Vagina (tissue), 2 donors: Measurements from ENCODE around the gene HECW1. TPM values are rescaled to one million over a fixed set of nuclear protein-coding genes. Genes with fewer than 3 reads are reported as not detected.

Experiments used
- DNase-seq, 2 donors: peaks; one replicate each; pipeline ENCODE4 v3.0.0-alpha.2; 2017; ENCODE audit errors: extremely low spot score in 2 of 2
- H3K27ac ChIP-seq: fragments of 200-600 bp; sonication (generic); one replicate; pipeline ENCODE4 v1.5.1; 2019
- H3K27me3 ChIP-seq: fragments of 200-600 bp; sonication (generic); one replicate; pipeline ENCODE4 v1.5.1; 2019
- H3K36me3 ChIP-seq, 2 donors: fragments of 200-600 bp; sonication (generic); one replicate each; pipeline ENCODE4 v1.5.1; 2017 to 2019
- H3K4me1 ChIP-seq: fragments of 200-600 bp; sonication (generic); one replicate; pipeline ENCODE4 v1.5.1; 2019
- H3K4me3 ChIP-seq, 2 donors: fragments of 200-600 bp; sonication (generic); 1 replicate in 1 of 2; 2 replicates in 1 of 2; pipeline ENCODE4 v1.5.1; 2016 to 2019
- H3K9me3 ChIP-seq: fragments of 200-600 bp; sonication (generic); one replicate; pipeline ENCODE4 v1.5.1; 2019
- POLR2A ChIP-seq, 2 donors: fragments of 450-650 bp; IDR thresholded peaks; one replicate each; pipeline ENCODE4 v1.6.1; 2017; ENCODE audit warnings: antibody characterized with exemption in 2 of 2, mild to moderate bottlenecking in 2 of 2, moderate library complexity in 2 of 2
- POLR2AphosphoS5 ChIP-seq, 2 donors: sonication (generic); formaldehyde crosslinking; IDR thresholded peaks; one replicate each; pipeline ENCODE4 v1.9.0; 2017; ENCODE audit warnings: antibody characterized with exemption in 2 of 2, mild to moderate bottlenecking in 2 of 2, low read depth in 1 of 2; ENCODE audit not compliant: insufficient read depth in 1 of 2
- intact Hi-C: fragments of 100-400 bp; cut with DNase I; formaldehyde crosslinking; loops from one replicate; pipeline ENCODE4 v1.15.1; 2023
- total RNA-seq: library from RNA; depleted of rRNA; stranded (reverse); fragments of >200 nt; gene quantifications from one replicate; pipeline ENCODE4 v1.2.3, GENCODE V29; 2016
- TF ChIP-seq, protein P1 (sequence below), 3 experiments: fragments of 450-650 bp in 2 of 3; fragments of 200-600 bp in 1 of 3; sonication (generic) in 1 of 3; IDR thresholded peaks; one replicate each; pipeline ENCODE4 v1.5.1; 2017 to 2019; ENCODE audit warnings: antibody characterized with exemption in 3 of 3, mild to moderate bottlenecking in 2 of 3, moderate library complexity in 2 of 3

Gene HECW1
- total RNA-seq, 1 donor from 2014 or later: 2.5 TPM

- Histone ChIP-seq H3K27ac (no peak overlapping the region), H3K4me3 (no peak overlapping the region), H3K27me3 (no peaks in the 10 kb centered on the region), H3K36me3 (no peaks in the 10 kb centered on the region), H3K4me1 (peaks cover 12% of the 10 kb centered on the region), H3K9me3 (no peaks in the 10 kb centered on the region)
- TF ChIP-seq POLR2A (IDR thresholded peaks at IDR 0.05) (no peak), POLR2AphosphoS5 (IDR thresholded peaks at IDR 0.05; ENCODE audit: insufficient read depth in 1 of 2, low read depth in 1 of 2) (no peak)
- TF ChIP-seq, protein P1, sequence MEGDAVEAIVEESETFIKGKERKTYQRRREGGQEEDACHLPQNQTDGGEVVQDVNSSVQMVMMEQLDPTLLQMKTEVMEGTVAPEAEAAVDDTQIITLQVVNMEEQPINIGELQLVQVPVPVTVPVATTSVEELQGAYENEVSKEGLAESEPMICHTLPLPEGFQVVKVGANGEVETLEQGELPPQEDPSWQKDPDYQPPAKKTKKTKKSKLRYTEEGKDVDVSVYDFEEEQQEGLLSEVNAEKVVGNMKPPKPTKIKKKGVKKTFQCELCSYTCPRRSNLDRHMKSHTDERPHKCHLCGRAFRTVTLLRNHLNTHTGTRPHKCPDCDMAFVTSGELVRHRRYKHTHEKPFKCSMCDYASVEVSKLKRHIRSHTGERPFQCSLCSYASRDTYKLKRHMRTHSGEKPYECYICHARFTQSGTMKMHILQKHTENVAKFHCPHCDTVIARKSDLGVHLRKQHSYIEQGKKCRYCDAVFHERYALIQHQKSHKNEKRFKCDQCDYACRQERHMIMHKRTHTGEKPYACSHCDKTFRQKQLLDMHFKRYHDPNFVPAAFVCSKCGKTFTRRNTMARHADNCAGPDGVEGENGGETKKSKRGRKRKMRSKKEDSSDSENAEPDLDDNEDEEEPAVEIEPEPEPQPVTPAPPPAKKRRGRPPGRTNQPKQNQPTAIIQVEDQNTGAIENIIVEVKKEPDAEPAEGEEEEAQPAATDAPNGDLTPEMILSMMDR (IDR thresholded peaks at IDR 0.05): no peak
- intact Hi-C loops: loop anchor here (5.0 kb wide), 1 partner anchor 249 kb away; no protein-coding TSS in a partner anchor
- no peak for DNase-seq
Observed at GRCh38 chr7:43458330-43459018, 346.0 kb downstream of the HECW1 start.

DNA sequence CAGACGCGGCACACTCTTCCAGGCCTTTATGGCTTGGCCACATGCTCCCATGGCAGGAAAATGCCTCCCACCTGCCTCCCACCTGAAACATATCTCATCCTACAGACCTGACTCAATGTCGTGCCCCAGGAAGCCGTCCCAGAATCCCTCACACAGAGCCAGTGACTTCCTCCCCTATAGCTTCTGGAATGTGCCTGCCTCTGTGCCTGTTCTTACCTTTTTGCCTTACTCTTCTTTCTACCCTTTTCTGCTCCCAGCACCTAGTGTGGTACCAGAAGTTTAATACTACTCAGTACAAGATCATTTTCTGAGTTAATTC lies 346.5 kb downstream of the HECW1 start:
- Histone ChIP-seq H3K9me3 (no peaks in the 10 kb centered on the region), H3K4me1 (peaks cover 15% of the 10 kb centered on the region), H3K36me3 (no peaks in the 10 kb centered on the region), H3K4me3 (no peak overlapping the region), H3K27ac (no peak overlapping the region), H3K27me3 (no peaks in the 10 kb centered on the region)
- TF ChIP-seq POLR2A (IDR thresholded peaks at IDR 0.05) (no peak), POLR2AphosphoS5 (IDR thresholded peaks at IDR 0.05; ENCODE audit: insufficient read depth in 1 of 2, low read depth in 1 of 2) (no peak)
- TF ChIP-seq, protein P1 (IDR thresholded peaks at IDR 0.05): no peak
- no peak for DNase-seq
- intact Hi-C loops: loop anchor here (5.0 kb wide), 1 partner anchor 248 kb away; no protein-coding TSS in a partner anchor

DNA sequence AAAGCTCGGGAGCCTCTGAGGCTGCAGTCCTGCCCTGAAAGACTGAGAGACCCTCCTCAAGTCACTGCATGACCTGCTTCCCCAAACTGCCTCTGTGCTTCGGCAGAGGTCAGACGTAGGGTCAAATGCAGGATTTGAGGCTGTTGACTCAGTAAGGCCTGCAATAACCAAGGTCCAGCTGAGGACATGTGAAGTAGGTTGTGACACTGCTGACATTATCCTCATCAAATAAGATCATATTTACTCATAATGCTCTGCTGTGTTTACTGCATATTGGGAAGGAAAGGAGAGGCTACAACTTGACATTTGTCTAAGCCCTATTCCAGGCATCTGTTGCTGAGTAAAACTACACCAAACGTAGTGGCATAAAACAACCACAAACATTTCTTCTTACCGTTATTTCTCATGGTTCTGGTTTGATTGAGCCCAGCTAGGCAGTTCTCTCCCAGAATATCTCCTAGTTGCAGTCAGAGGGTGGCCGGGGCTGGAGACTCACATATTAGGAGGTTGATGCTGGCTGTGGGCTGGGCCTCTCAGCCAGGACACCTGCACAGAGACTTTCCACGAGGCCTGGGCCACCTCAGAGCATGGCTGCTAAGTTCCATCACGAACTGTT lies 348.4 kb downstream of the HECW1 start:
- Histone ChIP-seq H3K4me1 (peaks cover 15% of the 10 kb centered on the region), H3K27ac (no peak overlapping the region), H3K36me3 (no peaks in the 10 kb centered on the region), H3K27me3 (no peaks in the 10 kb centered on the region), H3K9me3 (no peaks in the 10 kb centered on the region), H3K4me3 (no peak overlapping the region)
- intact Hi-C loops: no loop called here
- TF ChIP-seq, protein P1 (IDR thresholded peaks at IDR 0.05): no peak
- no peak for TF ChIP-seq POLR2A (IDR thresholded peaks at IDR 0.05)
- TF ChIP-seq POLR2AphosphoS5 (IDR thresholded peaks at IDR 0.05; ENCODE audit: insufficient read depth in 1 of 2, low read depth in 1 of 2): no peak
- no peak for DNase-seq

DNA sequence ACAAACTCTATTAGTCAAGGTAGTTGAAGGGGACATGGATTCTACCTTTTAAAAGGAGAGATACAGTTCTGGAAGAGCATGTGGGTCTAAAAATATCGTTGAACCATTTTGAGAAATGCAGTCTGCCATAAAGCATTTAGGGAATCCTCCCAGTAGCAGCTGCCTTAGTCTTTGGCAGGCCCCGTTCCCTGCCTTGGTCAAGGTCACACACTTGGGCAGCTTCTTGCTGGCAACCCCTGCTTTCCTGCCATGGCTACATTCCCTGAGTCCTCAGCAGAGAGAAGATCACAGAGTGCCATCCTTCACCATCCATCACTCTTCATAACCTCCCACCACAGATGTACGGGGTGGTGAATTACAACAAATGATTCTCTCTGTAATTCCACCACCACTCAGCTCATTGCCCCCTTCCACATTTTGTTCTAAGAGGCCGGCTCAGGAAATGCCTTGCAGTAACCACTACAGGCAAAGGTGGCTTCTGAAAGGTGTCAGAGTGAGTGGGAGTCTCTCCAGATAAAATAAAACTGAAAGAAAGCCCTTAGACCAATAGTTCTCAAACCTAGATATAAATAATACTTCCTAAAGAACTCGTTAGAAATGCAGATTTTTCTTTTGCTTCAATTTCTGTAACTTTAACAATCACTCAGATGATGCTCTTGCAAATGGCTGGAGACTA lies 349.0 kb downstream of the HECW1 start:
- no peaks in the 10 kb centered on the region for H3K36me3 ChIP-seq
- no peaks in the 10 kb centered on the region for H3K9me3 ChIP-seq
- intact Hi-C loops: no loop called here
- H3K4me1 ChIP-seq: peaks cover 15% of the 10 kb centered on the region
- H3K27ac ChIP-seq: no peak overlapping the region
- no peak for TF ChIP-seq POLR2A (IDR thresholded peaks at IDR 0.05)
- TF ChIP-seq POLR2AphosphoS5 (IDR thresholded peaks at IDR 0.05; ENCODE audit: insufficient read depth in 1 of 2, low read depth in 1 of 2): no peak
- TF ChIP-seq, protein P1 (IDR thresholded peaks at IDR 0.05): no peak
- H3K4me3 ChIP-seq: no peak overlapping the region
- no peaks in the 10 kb centered on the region for H3K27me3 ChIP-seq
- DNase-seq: no peak
